CD4-positive, alpha-beta T cell treated with Interleukin-17A for 4 hours (primary cell): ENCODE results near the gene RPS19BP1.

Experiments used
- DNase-seq: peaks from one replicate; pipeline ENCODE4 v3.0.0-alpha.2; 2020; ENCODE audit warnings: mixed read lengths

The RPS19BP1 gene

DNA sequence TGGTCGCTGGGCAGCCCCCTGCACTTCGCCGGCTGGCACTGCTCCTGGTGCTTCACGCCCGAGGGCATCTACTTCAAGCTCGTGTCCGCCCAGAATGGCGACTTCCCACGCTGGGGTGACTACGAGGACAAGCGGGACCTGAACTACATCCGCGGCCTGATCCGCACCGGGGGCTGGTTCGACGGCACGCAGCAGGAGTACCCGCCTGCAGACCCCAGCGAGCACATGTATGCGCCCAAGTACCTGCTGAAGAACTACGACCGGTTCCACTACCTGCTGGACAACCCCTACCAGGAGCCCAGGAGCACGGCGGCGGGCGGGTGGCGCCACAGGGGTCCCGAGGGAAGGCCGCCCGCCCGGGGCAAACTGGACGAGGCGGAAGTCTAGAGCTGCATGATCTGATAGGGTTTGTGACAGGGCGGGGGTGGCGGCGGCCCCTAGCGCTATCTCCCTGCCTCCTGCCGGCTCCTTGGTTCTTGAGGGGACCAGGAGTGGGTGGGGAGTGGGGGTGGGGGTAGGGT lies 43.9 kb downstream of the RPS19BP1 start:
- no peak for DNase-seq

- DNase-seq, result no peak
These were observed 44.6 kb downstream of the RPS19BP1 start for GRCh38 chr22:39487826-39488520.

GRCh38 chr22:39486951-39487825 lies 45.4 kb downstream of the RPS19BP1 start:
- no peak for DNase-seq

DNA sequence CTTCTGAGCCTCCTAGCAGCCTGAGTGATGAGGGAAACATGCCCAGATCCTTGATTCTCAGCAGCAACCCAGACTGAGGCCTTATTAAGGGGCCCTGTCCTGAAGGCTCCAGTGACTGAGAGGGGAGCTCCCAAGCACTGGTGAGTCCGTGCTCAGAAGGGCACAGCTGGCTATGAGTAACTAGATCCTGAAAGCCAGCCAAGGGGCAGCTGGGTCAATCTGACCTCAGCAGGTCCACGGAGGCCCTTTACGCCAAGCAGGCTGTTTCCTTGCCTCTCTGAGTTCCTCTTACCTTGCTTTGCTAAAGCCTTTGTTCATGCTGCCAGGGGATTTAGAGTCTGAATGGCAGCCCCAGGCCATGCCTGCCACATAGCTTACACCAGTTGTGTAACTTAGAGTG lies 49.8 kb downstream of the RPS19BP1 start:
- DNase-seq, result no peak

DNA sequence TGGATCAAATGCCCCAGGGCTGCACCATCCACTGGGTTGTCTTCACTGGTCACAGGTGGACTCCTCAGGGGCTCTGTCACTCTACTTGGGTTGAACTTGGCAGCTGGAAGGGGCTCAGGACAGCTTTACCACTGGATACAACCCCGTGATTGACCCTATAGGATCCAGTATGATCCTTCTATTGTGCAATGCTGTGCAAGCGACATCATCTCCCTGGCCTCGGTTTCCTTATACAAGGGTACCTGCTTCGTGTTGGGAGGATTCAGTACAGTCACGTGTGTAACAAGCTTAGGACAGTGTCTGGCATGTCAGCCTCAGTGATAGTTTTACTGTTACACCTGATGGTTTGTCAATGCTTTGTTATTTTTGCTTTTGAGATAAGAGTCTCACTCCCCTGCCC lies 51.0 kb downstream of the RPS19BP1 start:
- no peak for DNase-seq

- DNase-seq, result no peak
These were observed 51.5 kb downstream of the RPS19BP1 start for GRCh38 chr22:39481054-39481453.

- no peak for DNase-seq
These were observed 52.0 kb downstream of the RPS19BP1 start for GRCh38 chr22:39480557-39480956.

GRCh38 chr22:39479254-39479653 lies 53.3 kb downstream of the RPS19BP1 start:
- DNase-seq, result no peak
